Measurements from ENCODE around the gene KLF7. TPM values are rescaled to one million over a fixed set of nuclear protein-coding genes. Genes with fewer than 3 reads are reported as not detected.

The KLF7 gene
- total RNA-seq, 1 donor from 2014 or later = 323 TPM

DNA sequence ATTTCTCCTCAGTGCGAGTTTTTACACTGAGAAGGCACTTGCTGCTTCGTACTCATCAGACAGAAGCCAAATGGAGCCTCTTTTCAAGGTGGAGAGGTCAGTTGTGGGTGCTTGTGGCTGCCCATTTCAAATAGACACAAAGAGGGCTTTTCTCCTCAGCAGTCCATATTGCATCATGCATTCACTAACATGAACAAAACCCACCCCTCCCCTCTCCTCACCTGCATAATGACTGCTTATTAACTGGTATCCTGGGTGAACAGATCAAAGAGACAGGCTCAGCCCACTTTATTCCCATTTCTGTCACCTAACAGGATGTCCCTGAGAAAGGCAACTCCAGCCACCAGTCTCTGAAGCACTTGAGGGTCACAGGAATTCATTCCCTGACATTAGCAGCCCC is 28.9 kb downstream of the KLF7 start:
- DNase-seq = no peak
- TF ChIP-seq, protein P1, sequence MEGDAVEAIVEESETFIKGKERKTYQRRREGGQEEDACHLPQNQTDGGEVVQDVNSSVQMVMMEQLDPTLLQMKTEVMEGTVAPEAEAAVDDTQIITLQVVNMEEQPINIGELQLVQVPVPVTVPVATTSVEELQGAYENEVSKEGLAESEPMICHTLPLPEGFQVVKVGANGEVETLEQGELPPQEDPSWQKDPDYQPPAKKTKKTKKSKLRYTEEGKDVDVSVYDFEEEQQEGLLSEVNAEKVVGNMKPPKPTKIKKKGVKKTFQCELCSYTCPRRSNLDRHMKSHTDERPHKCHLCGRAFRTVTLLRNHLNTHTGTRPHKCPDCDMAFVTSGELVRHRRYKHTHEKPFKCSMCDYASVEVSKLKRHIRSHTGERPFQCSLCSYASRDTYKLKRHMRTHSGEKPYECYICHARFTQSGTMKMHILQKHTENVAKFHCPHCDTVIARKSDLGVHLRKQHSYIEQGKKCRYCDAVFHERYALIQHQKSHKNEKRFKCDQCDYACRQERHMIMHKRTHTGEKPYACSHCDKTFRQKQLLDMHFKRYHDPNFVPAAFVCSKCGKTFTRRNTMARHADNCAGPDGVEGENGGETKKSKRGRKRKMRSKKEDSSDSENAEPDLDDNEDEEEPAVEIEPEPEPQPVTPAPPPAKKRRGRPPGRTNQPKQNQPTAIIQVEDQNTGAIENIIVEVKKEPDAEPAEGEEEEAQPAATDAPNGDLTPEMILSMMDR (IDR thresholded peaks at IDR 0.05; ENCODE audit: partially characterized antibody, unreplicated experiment) = no peak
- Mint-ChIP-seq H3K27me3 (ENCODE audit: unreplicated experiment) (peaks cover 29% of the 10 kb centered on the region), H3K4me1 (ENCODE audit: low read depth, unreplicated experiment) (peaks cover 89% of the 10 kb centered on the region), H3K9me3 (ENCODE audit: unreplicated experiment) (peaks cover 38% of the 10 kb centered on the region), H3K36me3 (ENCODE audit: unreplicated experiment) (no peaks in the 10 kb centered on the region), H3K27ac (ENCODE audit: unreplicated experiment) (peak overlapping the region; percentile 98), H3K4me3 (ENCODE audit: unreplicated experiment) (peak overlapping the region; percentile 89)

GRCh38 chr2:207135801-207136457 is 29.8 kb downstream of the KLF7 start:
- peak overlapping the region; percentile 98 for H3K27ac Mint-ChIP-seq (ENCODE audit: unreplicated experiment)
- H3K27me3 Mint-ChIP-seq (ENCODE audit: unreplicated experiment) = peaks cover 29% of the 10 kb centered on the region
- H3K9me3 Mint-ChIP-seq (ENCODE audit: unreplicated experiment) = peaks cover 41% of the 10 kb centered on the region
- DNase-seq = no peak
- TF ChIP-seq, protein P1 (IDR thresholded peaks at IDR 0.05; ENCODE audit: partially characterized antibody, unreplicated experiment) = no peak
- peak overlapping the region; percentile 89 for H3K4me3 Mint-ChIP-seq (ENCODE audit: unreplicated experiment)
- peaks cover 89% of the 10 kb centered on the region for H3K4me1 Mint-ChIP-seq (ENCODE audit: low read depth, unreplicated experiment)
- no peaks in the 10 kb centered on the region for H3K36me3 Mint-ChIP-seq (ENCODE audit: unreplicated experiment)

GRCh38 chr2:207135340-207135739 is 30.4 kb downstream of the KLF7 start:
- TF ChIP-seq, protein P1 (IDR thresholded peaks at IDR 0.05; ENCODE audit: partially characterized antibody, unreplicated experiment) = no peak
- peaks cover 41% of the 10 kb centered on the region for H3K9me3 Mint-ChIP-seq (ENCODE audit: unreplicated experiment)
- H3K27ac Mint-ChIP-seq (ENCODE audit: unreplicated experiment) = peak overlapping the region; percentile 98
- no peaks in the 10 kb centered on the region for H3K36me3 Mint-ChIP-seq (ENCODE audit: unreplicated experiment)
- peaks cover 87% of the 10 kb centered on the region for H3K4me1 Mint-ChIP-seq (ENCODE audit: low read depth, unreplicated experiment)
- H3K27me3 Mint-ChIP-seq (ENCODE audit: unreplicated experiment) = peaks cover 29% of the 10 kb centered on the region
- DNase-seq = no peak
- H3K4me3 Mint-ChIP-seq (ENCODE audit: unreplicated experiment) = peak overlapping the region; percentile 89

DNA sequence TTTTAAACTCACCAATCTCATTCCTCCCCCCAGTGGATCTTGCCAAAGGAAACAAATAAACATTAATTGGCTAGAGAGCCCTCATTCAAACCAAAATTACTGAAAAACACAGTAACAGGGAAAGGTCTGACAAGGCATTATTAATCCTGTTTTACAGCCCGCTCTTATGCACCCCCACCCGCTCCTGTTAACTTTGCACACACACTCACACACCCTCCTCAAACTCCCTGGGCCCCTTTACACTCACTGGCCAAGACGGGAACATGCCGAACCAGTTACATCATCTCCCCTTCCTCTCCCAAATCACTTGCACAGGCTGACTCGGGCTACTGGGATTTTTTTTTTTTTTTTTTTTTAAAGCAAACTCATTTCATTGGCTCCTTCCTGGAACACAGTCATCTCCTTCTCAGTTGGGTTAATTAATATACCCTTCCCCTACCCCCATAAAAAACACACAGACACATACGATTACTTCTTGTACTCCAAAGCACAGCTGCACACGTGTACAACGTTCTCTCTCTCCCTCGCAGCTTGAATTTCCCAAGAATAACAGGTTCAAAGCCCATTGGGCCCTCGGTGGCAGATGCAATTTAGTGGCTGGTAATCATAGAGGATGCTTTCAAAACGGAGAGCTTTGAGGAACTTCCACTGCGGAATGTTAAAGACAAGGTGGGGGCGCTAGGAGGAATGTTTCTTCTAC is 31.8 kb downstream of the KLF7 start:
- Mint-ChIP-seq H3K27ac (ENCODE audit: unreplicated experiment) (peak overlapping the region; percentile 98), H3K4me3 (ENCODE audit: unreplicated experiment) (peak overlapping the region; percentile 89), H3K9me3 (ENCODE audit: unreplicated experiment) (peaks cover 41% of the 10 kb centered on the region), H3K4me1 (ENCODE audit: low read depth, unreplicated experiment) (peaks cover 90% of the 10 kb centered on the region), H3K36me3 (ENCODE audit: unreplicated experiment) (no peaks in the 10 kb centered on the region), H3K27me3 (ENCODE audit: unreplicated experiment) (peaks cover 29% of the 10 kb centered on the region)
- TF ChIP-seq, protein P1 (IDR thresholded peaks at IDR 0.05; ENCODE audit: partially characterized antibody, unreplicated experiment) = no peak
- no peak for DNase-seq

GRCh38 chr2:207133458-207133819 is 32.3 kb downstream of the KLF7 start:
- DNase-seq = peak; percentile 63
- H3K36me3 Mint-ChIP-seq (ENCODE audit: unreplicated experiment) = peaks cover 4% of the 10 kb centered on the region
- TF ChIP-seq, protein P1 (IDR thresholded peaks at IDR 0.05; ENCODE audit: partially characterized antibody, unreplicated experiment) = no peak
- H3K4me3 Mint-ChIP-seq (ENCODE audit: unreplicated experiment) = peak overlapping the region; percentile 89
- H3K4me1 Mint-ChIP-seq (ENCODE audit: low read depth, unreplicated experiment) = peaks cover 89% of the 10 kb centered on the region
- H3K27ac Mint-ChIP-seq (ENCODE audit: unreplicated experiment) = peak overlapping the region; percentile 98
- peaks cover 40% of the 10 kb centered on the region for H3K9me3 Mint-ChIP-seq (ENCODE audit: unreplicated experiment)
- H3K27me3 Mint-ChIP-seq (ENCODE audit: unreplicated experiment) = peaks cover 31% of the 10 kb centered on the region
